Psoas muscle (tissue), 8 donors: ENCODE data around the gene C6orf89. TPM values are rescaled to one million over a fixed set of nuclear protein-coding genes. Genes with fewer than 3 reads are reported as not detected.
"Not testable (repeated sequence)": the region's sequence is repeated elsewhere in the genome, so short reads cannot be mapped to it uniquely, and the experiment has no call there.

Experiments
- ATAC-seq, 4 donors: fragments of 200-7000 bp; cut with Tn5 transposase; one replicate each; pipeline ENCODE4 v1.9.1; 2020; ENCODE audit warnings: moderate library complexity in 3 of 4, mild to moderate bottlenecking in 2 of 4
- DNase-seq, 2 donors: peaks; one replicate each; pipeline ENCODE4 v3.0.0-alpha.2; 2020
- H3K27ac ChIP-seq: fragments of 200-600 bp; one replicate; pipeline ENCODE4 v1.8.0; 2022
- H3K27me3 ChIP-seq, 3 donors: fragments of 200-600 bp in 1 of 3; one replicate each; pipeline versions ENCODE4 v1.6.1 to v1.8.0; 2013 to 2022; ENCODE audit warnings: low read length in 2 of 3, mild to moderate bottlenecking in 2 of 3, moderate library complexity in 1 of 3; ENCODE audit not compliant: insufficient read depth in 3 of 3
- H3K36me3 ChIP-seq, 2 donors: fragments of 200-600 bp in 1 of 2; one replicate each; pipeline versions ENCODE4 v1.6.1 to v1.8.0; 2013 to 2022; ENCODE audit warnings: low read depth in 1 of 2, mild to moderate bottlenecking in 1 of 2, moderate library complexity in 1 of 2; ENCODE audit not compliant: insufficient read depth in 1 of 2
- H3K4me1 ChIP-seq: fragments of 200-600 bp; one replicate; pipeline ENCODE4 v1.8.0; 2022
- H3K4me3 ChIP-seq: fragments of 200-600 bp; one replicate; pipeline ENCODE4 v1.8.0; 2022; ENCODE audit warnings: mild to moderate bottlenecking
- H3K9me3 ChIP-seq: fragments of 200-600 bp; one replicate; pipeline ENCODE4 v1.8.0; 2022
- WGBS, 3 donors: extraction: QIAGEN DNeasy Blood & Tissue Kit; methylation state at CpG; one replicate each; pipeline versions ENCODE4 v1.1.6 to v1.1.7; 2013; 5-methylcytosine and 5-hydroxymethylcytosine counted together
- intact Hi-C, 2 donors: fragments of 100-400 bp; cut with DNase I; formaldehyde crosslinking; loops; one replicate each; pipeline versions ENCODE4 v1.11.0 to v1.14.2; 2022
- polyA plus RNA-seq, 3 donors: library from polyadenylated mRNA; stranded (reverse); fragments of 200-250 nt; gene quantifications; one replicate each; pipeline ENCODE4 v1.2.3, GENCODE V29; 2013
- total RNA-seq, 4 donors: library from RNA; stranded (reverse); fragmentation: NEBNext Ultra II Directional in 2 of 4; extraction: Animal tissue kit (Norgen Biotek cat#: 25700) in 2 of 4; gene quantifications; one replicate each; pipeline versions ENCODE4 v1.2.1 to v1.2.4, GENCODE V29; 2021 to 2023
- TF ChIP-seq, protein P1 (sequence below): fragments of 200-600 bp; IDR thresholded peaks from one replicate; pipeline ENCODE4 v1.8.0; 2022; ENCODE audit warnings: antibody characterized with exemption
- donor health status: healthy with polysubstance abuse.
- donor health status: DM: no; HTN: no; CAD: no; lungs with moderate emphysema.
- donor health status: Bipolar disorder and iron deficiency.
- donor health status: healthy.
- donor health status: DM: yes; HTN: yes; CAD: no.
- donor health status: DM: no; HTN: no; CAD: no.
- donor health status: DM: no; HTN: no; CAD: no.
- donor health status: DM: yes; HTN: yes; CAD: no.

C6orf89 gene
- total and polyA plus RNA-seq, 7 donors, result 23.2 to 56.3 (median 49.6) TPM

DNA sequence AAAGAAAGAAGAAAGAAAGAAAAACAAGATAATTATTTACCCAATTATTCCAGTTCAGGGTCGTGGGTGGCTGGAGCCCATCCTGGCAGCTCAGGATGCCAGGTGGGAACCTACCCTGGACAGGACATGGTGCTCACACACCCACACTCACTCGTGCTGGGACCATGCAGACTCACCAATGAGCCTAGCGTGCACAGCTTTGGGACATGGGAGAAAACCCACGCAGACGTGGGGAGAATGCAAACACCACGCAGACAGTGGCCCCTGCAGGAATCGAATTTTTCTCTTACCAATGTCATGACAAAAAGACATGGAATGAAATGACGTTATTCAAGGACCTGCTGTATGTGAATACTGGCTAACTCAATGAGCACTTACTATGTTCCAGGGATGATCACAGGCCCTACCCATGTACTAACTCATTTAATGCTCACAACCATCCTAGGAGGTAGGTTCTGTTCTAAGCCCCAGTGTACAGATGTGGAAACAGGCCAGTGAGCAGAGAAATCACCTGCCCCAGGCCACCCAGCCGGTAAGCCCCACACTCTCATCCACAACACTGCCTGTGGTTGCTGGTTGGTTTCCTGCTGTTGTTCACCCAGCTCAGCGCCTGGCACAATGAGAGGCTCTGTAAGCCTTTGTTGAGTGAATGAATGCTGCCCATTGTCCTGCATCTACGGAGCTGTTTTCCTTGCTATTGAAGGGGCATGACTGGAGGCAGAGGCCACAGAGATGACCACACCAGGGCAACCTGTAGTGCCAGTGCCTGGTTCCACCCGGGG is 62.0 kb downstream of the C6orf89 start:
- DNase-seq (no peak), ATAC-seq (no peak)
- Histone ChIP-seq H3K9me3 (no peaks in the 10 kb centered on the region), H3K4me3 (no peak overlapping the region), H3K27me3 (peaks cover 0 to 2% (median 0%) of the 10 kb centered on the region in 3 donors), H3K36me3 (no peaks in the 10 kb centered on the region), H3K4me1 (no peaks in the 10 kb centered on the region), H3K27ac (no peak overlapping the region)
- TF ChIP-seq, protein P1, sequence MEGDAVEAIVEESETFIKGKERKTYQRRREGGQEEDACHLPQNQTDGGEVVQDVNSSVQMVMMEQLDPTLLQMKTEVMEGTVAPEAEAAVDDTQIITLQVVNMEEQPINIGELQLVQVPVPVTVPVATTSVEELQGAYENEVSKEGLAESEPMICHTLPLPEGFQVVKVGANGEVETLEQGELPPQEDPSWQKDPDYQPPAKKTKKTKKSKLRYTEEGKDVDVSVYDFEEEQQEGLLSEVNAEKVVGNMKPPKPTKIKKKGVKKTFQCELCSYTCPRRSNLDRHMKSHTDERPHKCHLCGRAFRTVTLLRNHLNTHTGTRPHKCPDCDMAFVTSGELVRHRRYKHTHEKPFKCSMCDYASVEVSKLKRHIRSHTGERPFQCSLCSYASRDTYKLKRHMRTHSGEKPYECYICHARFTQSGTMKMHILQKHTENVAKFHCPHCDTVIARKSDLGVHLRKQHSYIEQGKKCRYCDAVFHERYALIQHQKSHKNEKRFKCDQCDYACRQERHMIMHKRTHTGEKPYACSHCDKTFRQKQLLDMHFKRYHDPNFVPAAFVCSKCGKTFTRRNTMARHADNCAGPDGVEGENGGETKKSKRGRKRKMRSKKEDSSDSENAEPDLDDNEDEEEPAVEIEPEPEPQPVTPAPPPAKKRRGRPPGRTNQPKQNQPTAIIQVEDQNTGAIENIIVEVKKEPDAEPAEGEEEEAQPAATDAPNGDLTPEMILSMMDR, result no peak
- WGBS, 3 donors, result 72 to 77% (median 75%) methylated on average over 12 of the region's 12 CpGs
- intact Hi-C loops, result no loop called here

DNA sequence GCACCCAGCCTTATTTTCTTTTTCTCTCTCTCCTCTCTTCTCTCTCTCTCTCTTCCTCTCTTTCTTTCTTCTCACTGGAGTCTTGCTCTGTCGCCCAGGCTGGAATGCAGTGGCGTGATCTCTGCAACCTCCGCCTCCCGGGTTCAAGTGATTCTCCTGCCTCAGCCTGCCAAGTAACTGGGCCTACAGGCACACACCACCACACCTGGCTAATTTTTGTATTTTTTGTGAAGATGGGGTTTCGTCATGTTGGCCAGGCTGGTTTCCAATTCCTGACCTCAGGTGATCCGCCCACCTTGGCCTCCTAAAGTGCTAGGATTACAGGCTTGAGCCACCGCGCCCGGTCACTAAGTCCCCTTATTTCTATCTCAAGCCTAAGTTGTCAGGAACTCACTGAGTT is 63.3 kb downstream of the C6orf89 start:
- H3K27ac ChIP-seq, intact Hi-C loops, ATAC-seq, H3K4me3 ChIP-seq, H3K27me3 ChIP-seq, H3K9me3 ChIP-seq, H3K4me1 ChIP-seq, DNase-seq, H3K36me3 ChIP-seq: not testable (repeated sequence)
- 90 to 95% (median 94%) methylated on average over 9 of the region's 9 CpGs for WGBS, 3 donors

DNA sequence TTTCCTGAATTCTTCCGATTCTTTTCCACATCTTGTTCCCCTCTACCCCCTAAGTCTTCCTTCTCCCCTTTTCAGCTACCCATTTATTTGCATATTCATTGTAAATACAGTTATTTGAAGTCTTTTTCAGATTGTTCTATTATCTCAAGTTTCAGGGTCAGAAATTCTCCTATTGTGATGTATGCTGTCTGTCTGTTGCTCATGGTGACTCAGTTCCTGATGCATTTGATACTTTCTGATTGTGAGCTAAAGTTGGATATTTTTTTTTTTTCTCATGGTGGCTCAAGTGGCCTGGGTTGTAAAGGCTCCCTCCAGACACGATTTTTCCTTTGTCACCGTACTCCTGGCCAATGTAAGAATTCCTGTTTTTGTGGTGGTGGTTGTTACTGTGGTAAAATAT is 63.9 kb downstream of the C6orf89 start:
- Histone ChIP-seq H3K27me3 (peaks cover 0 to 2% (median 0%) of the 10 kb centered on the region in 3 donors), H3K9me3 (no peaks in the 10 kb centered on the region), H3K4me3 (no peak overlapping the region), H3K27ac (no peak overlapping the region), H3K4me1 (no peaks in the 10 kb centered on the region), H3K36me3 (no peaks in the 10 kb centered on the region)
- 76 to 85% (median 82%) methylated on average over 3 of the region's 3 CpGs for WGBS, 3 donors
- TF ChIP-seq, protein P1, result no peak
- ATAC-seq (no peak), DNase-seq (no peak)
- intact Hi-C loops, result no loop called here

DNA sequence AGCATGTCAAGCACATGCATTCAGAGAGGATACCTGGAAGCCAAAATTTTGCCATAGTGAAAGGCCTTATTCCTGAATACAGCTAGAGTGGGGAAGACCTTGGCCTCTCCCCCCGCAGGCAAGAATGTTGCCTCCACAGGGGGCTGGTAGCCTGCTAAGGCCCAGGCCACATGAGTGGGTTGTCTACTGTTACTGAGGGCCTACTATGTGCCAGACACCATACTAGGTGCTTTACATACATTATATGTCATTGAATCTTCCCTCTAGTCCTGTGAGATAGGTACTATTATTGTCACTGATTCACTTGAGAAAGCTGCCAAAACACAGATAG is 68.1 kb downstream of the C6orf89 start:
- H3K9me3 ChIP-seq, result no peaks in the 10 kb centered on the region
- no peak overlapping the region for H3K4me3 ChIP-seq
- ATAC-seq (no peak), DNase-seq (no peak)
- TF ChIP-seq, protein P1, result no peak
- H3K27ac ChIP-seq, result no peak overlapping the region
- intact Hi-C loops, result no loop called here
- no peaks in the 10 kb centered on the region for H3K4me1 ChIP-seq
- WGBS, 3 donors, result 87 to 94% (median 92%) methylated on average over 1 of the region's 1 CpG
- no peaks in the 10 kb centered on the region for H3K27me3 ChIP-seq
- H3K36me3 ChIP-seq, result no peaks in the 10 kb centered on the region

DNA sequence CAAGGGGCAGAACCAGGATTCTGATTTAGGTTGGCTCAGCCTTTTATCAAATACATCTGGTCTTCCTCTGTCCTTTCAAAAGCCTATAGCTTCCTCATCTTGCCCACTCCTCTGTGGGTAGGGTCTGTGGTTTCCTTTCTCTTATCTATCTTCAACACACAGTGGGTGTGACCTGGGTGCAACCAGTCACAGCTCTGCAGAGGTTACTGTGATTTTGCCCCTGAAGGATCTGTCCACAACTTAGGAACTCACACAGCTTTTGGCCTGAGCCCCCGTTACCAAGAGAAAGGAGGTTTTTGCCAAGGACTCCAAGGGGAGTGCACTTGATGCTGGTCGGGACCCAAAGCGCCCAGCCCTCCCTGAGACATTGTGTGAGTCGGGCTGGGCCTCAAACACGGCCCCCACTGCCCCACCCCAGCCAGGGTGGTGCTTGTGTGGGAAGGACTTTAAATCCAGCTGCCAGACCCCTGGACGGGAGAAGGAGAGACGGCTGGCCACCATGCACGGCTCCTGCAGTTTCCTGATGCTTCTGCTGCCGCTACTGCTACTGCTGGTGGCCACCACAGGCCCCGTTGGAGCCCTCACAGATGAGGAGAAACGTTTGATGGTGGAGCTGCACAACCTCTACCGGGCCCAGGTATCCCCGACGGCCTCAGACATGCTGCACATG is 68.6 kb downstream of the C6orf89 start, which contains the start of gene PI16:
Gene PI16 (plus strand): TSS at position 477 of the 670 bp plus-strand sequence. CDS start 23 bp downstream, at position 500.
- Histone ChIP-seq H3K27ac (no peak within 1 kb of the TSS), H3K4me1 (no peaks in the 10 kb centered on the region), H3K27me3 (no peaks in the 10 kb centered on the region), H3K9me3 (no peaks in the 10 kb centered on the region), H3K4me3 (peak within 1 kb of the TSS; percentile 4), H3K36me3 (no peaks in the 10 kb centered on the region)
- intact Hi-C loops, result no loop called here
- TF ChIP-seq, protein P1, result no peak
- ATAC-seq (no peak), DNase-seq (no peak)
- WGBS, 3 donors, result 69 to 80% (median 75%) methylated on average over 14 of the region's 14 CpGs
